HG03060 (cell line): ENCODE measurements around the gene SYT17.

ENCODE experiments used
- ATAC-seq: cut with Tn5 transposase; IDR thresholded peaks from one replicate; pipeline ENCODE4 v1.9.1; 2021; ENCODE audit warnings: low read depth, moderate number of reproducible peaks; ENCODE audit not compliant: unreplicated experiment

SYT17 gene

DNA sequence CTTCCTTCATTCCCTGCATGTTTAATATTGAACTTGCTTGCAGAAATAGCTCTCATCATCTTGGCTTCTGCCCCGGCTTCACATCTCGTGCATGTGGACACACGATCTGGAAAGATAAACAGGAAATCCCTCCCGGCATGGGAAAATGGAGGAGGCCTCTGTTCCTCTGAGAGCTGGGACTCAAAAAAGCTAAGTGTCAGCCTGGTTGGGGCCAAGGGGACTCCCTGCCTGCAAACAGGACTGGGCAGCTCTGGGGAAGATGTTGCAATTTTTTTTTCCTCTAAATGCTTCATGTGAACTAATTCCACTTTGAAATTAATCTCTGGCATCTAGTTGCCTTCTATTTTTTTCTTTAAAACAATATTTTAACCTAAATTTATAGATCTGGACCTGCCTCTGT lies 29.4 kb upstream of the SYT17 start:
- no peak for ATAC-seq

DNA sequence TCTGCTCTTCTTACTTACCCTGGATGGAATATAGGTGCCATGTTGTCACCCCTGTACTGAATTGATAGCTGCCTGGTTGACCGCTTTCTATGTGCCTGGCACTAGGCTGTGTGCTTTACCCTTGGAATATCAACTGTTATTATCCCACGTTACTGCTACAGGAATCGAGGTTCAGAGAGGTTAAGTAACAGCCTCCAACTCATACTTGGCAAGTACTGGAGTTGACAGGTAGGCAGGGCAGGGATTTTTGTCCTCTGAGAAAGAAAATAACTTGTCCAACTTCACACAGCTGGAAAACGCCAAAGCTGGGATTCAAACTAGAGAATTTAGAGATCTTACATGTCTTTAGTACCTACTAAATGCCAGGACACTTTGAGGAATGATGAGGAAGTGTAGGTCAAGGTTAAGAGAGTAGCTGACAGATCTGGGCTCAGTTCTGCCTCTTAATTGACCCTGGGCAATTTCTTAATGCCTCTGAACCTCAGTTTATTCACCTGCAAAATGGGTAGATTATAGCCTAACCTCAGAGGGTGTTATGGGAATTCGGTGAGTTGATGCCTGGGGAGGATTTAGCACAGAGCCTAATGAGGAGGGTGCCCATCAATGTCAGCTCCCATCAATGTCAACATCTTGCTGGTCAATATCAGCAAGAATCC lies 28.5 kb upstream of the SYT17 start:
- ATAC-seq = no peak

DNA sequence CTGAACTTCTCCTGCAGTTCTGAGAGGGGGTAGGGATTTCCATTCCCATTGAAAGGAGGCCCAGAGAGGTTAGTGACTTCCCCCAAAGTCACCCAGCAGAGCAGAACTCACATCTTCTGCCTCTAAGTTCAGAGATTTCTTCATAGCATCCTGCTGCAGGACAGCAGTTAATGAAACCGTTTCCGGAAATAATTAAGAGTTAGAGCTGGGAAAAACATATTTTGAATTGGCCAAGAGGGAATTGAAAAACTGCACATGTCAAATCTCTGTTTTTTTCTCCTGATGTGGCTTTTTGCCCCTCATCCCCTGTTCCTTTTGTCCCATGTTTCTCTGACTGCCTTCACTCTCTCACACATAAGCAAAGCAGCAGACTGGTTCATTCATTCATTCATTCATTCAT lies 27.6 kb upstream of the SYT17 start:
- ATAC-seq = no peak

DNA sequence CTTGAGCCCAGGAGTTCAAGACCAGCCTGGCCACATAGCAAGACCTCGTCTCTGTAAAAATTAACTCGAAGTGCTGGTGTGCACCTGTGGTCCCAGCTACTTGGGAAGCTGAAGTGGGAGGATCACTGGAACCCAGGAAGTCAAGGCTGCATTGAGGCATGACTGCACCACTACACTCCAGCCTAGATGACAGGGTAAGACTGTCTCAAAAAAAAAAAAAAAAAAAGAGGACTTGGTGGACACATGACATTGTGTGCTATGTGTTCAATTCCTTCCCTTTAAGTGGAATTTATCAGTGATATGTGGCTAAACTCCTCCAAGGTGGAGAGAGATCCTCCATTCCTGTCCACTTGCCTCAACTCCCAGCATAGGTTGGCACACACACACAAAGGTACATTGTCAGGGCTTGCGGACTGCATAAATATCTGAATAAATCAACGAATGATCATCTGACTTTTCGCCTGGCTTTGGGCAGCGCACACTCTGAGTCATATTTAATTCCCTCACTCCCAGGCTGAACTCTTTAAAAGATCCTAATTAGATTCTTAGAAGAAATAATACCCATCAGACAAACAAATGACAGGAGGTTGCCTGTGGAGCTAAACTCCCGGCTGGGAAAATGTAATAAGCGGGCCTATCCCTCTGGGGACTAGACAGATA lies 25.0 kb upstream of the SYT17 start:
- ATAC-seq = no peak

DNA sequence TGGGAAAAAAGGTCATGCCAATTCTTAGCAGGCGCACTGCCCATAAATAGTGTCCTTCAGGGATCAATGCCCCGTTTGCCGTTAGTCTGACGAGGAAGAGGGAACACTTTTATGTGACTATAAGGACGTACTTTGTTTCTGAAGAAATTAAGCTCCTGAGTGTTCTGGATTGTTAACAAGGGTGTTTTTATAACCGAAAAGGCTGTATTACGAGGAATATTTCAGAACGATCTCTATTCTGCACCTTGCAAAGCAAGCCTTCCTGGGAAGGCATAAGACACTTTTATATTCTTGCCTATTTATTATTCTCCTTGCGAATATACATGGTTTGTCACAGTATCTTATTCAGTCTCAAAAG lies 24.5 kb upstream of the SYT17 start:
- ATAC-seq = no peak

DNA sequence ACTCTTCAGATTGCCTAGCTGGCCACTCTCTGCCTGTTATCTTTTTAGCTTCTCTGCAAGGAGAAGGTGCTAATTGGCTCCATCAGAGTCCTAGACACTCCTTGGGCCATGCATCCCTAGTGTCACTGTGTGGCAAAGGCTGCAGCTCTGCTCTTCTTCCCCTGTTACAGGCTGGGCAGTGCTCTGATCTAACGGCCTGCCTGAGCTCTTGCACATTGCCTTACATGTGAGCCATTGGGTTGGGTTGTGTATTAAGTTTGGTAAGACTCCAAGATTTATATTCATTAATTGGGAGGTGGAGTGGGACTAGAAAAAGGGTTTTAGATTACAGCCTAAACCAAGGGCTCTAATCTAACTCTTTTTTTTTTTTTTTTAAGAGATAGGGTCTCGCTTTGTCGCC lies 23.0 kb upstream of the SYT17 start:
- ATAC-seq = no peak

DNA sequence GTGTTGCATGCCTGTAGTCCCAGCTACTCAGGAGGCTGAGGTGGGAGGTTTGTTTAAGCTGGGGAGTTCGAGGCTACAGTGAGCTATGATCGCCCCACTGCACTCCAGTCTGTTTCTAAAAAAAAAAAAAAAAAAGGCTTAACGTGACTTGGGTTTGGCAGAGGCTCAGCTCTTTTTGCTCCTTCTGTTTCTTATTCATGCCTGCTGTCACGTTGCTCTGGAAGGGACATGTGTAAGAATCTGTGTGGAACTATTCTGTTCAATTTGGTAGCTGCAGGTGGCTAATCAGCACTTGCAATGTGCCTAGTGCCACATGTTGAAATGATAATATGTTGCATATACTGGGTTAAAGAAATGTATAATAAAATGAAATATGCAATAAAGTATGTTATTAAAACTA lies 20.9 kb upstream of the SYT17 start:
- ATAC-seq = no peak

DNA sequence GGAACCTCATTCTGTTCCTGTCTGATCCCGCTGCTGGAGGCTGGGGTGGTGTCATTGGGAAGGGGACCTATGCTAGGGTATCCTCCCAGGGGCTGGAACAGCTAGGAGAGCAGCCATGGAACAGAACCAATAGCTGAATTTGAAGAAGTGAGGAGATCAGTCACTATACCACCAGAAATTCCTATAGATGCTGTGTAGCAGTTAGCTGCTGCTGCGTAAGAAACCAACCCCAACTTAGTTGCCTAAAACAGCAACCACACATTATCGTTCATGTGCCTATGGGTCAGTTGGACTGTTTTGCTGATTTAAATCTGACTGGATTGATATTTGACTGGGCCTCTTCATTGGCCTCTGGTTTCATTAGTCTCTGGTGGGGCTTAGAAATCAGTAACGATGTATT lies 20.4 kb upstream of the SYT17 start:
- no peak for ATAC-seq

DNA sequence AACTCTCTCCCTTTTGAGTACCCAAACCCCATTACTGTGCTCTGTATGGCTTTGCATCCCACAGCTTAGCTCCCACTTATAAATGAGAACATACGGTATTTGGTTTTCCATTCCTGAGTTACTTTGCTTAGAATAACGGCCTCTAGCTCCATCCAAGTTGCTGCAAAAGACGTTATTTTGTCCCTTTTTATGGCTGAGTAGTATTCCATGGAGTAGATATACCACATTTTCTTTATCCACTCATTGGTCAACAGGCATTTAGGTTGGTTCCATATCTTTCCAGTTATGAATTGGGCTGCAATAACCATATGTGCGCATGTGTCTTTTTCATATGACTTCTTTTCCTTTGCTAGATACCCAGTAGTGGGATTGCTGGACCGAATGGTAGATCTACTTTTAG lies 19.9 kb upstream of the SYT17 start:
- no peak for ATAC-seq

DNA sequence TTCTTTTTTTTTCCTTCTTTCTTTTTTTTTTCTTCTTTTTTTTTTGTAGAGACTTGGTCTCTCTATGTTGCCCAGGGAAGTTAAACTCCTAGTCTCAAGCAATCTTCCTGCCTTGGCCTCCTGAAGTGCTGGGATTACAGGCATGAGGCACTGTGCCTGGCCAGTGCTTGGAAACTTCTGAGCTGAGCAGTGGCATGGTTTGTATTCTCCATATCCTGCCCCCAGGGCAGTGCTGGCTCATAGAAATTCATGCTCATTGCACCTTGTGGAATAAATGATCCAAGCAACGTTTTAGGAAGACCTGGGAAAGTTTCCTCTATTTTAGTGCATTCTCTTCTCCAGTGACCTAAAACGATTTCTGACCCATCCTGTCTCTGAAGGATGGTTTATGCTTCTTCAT lies 16.7 kb upstream of the SYT17 start:
- no peak for ATAC-seq

DNA sequence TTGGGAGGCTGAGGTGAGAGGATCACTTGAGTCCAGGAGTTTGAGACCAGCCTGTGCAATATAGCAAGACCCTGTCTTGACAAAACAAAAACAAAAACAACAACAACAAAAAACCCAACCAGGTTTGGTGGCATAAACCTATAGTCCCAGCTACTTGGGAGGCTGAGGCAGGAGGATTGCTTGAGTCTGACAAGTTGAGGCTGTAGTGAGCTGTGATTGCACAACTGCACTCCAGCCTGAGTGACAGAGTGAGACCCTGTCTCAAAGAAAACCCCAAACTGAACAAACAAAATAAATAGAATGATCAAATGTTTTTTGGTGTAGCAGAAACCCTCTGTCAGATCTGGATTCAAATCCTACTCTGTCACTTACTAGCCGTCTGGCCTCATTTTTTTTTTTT lies 16.0 kb upstream of the SYT17 start:
- no peak for ATAC-seq

DNA sequence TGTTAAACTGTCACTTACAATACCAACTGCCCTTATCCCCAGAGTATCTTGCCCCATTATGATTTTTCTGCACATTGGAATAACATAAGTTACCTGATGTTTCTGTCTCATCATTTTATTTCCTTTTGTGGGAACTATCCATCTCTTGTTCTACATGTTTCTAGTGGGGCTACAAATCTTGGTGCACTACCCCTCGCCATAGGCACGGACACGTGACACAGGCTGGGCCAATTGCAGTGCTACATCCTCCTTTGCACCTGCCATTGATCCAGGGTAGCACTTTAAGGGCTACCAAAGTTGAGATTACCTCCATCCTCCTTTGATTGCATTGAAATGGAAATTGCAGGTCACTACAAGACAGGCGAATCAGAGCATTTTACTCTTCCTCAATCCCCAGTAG lies 14.2 kb upstream of the SYT17 start:
- ATAC-seq = no peak

DNA sequence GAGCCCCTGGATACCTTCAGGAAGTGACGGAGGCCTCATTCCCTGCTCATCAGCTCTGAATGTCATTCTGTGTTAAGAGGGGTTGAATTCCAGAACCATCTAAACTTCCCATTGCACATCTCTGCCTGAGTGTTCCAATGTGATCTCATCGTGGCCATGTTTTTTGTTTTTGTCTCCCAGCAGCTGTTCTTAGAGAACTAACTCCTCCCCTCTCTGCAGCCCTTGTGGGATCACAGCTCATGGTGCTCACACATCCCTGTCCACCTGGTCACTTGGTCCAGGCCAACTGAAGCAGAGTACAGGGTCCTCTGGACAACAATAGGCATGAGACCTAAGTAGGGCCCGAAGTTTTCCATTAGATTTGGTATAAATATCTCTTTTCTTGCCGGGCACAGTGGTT lies 6.0 kb upstream of the SYT17 start:
- ATAC-seq = no peak

DNA sequence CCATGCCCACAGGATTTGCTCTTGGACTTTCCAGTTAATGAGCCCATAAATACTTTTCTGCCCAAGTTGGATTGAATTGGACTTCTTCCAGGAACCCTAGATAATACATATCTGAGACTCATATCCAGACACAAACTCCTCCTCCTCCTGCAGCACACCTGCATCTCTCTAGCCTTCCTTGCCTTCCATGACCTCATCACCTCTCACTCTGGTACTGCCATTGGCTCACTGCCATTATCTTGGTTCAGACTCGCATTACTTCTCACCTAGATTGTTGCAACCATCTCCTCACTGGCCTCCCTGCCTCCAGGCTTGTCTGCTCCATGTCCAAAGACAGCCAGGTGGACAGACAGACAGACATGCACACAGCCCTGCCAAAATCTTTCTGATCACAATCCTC lies 4.8 kb upstream of the SYT17 start:
- ATAC-seq = no peak

DNA sequence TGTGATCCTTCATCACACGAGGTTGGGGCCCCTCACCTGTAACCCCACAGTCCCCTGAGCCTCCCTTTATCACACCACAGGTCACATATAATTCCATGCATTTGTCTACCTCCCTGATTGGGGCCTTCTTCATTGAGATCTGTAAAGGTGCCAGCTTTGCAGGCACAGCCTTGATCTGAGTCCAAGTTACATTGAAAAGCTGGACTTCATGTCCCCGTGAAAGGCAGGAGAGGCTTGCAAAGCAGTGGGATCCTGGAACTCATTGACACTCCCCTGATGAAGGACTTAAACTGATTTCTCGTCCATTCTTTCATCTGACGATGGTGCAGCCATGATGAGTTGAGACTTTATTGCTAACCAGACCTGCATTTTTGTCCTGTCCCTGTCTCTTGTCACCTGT lies 3.8 kb upstream of the SYT17 start:
- ATAC-seq = no peak

DNA sequence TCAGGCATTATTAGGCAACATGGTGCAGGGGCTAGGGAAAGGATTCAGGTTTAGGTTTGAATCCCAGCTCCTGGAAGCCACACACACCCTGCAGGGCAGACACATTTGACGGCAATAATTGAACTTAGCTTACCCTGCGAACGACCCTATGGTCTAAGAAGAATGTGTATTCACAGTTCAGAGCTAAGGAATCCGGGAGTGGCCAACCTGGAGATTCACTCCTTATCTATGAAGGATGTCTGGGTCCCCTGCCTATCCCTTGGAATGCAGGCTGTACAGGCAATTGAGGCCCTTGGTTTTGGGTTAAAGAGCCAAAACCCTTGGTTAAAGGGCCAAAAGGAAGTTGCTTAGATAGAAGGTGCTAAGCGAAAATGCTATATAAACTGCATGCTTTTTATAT lies 2.9 kb upstream of the SYT17 start:
- no peak for ATAC-seq

DNA sequence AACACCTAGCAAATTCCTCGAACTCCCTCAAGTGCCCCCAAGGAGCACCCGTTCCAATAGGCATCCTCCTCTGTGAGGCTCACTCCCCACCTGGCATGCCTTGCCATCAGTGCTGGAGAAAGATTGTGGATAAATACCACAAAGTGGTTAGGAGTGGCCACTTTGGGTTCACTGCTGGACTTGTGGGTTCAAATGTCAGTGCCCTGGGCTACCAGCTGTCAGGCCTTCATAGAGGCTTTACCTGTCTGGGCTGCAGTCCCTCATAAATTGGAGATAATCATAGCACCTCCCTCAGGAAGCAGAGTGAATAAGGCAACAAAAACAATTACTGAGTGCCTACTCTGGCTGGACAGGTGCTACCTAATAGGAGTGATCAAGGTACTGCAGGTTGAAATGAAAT lies 1.5 kb upstream of the SYT17 start:
- ATAC-seq = no peak

DNA sequence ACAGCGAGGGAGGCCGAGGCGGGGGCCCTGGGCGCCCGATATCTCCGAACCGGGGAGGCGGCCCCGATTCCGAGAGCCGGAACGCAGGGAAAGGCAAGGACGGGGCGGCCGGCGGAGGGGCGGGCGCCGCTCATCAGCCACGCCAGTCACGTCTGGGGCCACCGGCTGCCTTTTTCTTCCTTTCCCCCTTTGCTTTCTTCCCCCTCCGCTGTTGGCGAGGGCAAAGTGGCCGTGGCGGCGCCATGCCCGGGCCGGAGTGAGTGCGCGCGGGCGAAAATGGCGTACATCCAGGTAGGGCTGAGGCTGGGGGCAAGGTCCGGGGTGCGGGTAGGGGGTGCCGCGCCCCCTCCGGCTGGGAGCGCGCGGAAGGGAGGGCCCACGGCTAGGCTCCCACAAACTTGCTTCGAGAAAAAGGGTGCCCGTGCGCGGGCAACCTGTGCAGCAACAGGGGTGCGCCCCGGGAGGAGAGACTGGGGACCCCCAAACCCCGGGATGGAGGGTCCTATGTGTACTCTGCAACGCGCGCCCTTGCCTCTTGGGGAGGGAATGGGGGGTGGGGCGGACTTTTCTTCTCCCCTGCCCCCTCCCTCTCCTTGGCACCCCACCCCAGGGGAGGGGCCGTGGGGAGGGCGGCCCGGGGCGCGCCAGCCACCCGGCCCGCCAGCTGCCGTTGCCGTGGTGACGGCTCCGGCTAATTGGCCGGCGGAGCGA lies 486 bp downstream of the SYT17 start:
- ATAC-seq = no peak

DNA sequence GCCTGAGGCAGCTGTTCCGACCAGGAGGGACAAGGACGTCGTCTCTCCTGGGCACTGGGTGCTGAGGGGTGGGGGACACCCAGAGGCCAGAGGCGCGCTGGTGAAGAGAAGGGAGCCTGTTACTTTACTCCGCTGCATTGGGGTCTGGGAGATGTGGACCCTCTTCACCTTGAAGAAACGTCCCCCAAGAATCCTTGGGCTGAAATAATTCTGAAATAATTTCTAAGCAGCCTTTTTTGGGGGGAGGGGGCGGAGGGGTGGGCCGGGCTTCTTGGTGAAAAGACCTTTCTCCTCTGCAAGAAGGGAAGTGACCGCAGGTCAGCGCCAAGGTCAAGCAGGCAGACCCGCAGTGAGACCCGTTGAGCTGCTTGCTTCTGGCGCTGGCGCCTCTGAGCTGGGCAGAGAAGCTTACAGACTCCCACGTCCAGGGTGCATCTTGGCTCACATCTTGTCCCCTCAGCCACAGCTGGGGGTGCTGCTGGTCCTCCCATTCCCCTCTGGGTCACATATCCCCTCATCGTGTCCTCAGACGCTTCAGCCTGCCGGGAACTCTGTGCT lies 1.1 kb downstream of the SYT17 start:
- no peak for ATAC-seq

DNA sequence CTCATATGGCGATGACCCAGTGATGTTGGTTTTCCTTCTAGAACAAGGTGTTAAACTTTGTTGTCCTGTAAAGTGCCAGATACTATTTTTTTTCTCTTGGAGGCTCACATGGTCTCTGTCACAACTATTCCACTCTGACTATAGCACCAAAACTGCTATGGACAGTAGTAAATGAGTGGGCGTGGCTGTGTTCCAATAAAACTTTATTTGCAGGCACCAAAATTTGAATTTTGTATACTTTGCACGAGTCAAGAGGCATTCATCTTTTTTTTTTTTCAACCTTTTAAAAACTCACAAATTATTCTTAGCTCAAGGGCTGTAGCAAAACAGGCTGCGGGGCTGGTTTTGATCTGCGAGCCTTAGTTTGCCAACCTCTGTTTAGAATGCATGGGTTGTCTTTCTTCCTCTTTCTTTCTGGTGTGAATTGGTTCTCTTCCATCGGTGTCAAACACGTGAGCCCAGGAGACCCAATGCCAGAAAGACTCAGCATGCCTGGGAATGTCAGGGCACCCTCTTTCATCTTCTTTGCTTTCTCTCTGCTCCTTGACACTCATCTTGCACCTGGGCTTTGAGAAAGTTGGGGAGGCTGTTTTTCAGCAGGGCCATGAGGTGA lies 2.1 kb downstream of the SYT17 start:
- no peak for ATAC-seq

DNA sequence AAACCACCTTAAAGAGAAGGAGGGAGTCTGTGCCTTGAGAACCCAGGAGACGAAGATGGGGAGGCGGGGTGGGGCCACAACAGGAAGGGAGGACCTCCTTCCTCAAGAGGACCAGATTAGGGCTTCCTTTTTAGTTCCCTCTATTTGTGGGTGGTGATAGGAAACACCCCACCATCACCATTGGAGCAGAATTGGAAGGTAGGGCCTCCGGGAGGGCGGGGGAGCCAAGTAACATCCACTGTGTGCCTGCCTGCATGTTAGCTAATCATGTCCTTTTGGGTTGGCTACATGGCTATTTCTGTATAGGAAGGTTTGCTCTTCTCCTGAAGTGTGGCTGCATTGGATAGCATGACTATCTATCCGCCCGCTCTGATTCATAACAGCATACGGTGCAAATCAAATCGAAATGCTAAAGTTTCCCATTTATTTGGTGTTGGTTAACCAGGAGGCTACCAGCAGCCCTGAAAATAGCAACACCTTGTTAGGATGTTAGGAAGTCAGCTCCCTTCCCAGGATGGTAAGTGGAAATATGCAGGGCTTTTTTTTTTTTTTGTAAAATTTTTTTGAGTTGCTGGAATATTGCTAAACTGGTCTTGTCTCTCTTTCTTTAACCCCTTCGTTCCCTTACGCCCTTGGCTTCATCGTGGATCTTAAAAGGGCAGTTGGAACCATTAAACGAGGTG lies 4.2 kb downstream of the SYT17 start:
- no peak for ATAC-seq
